Measurements from ENCODE around the gene TRIM75.
"Not testable (repeated sequence)": the region's sequence is repeated elsewhere in the genome, so short reads cannot be mapped to it uniquely, and the experiment has no call there.

TRIM75 gene

GRCh38 chr4:165053645-165054044, at the start of gene TRIM75:
TRIM75 (plus strand) TSS chr4:165053866; CDS start chr4:165059148, 5,282 bp downstream.
- DNase-seq (ENCODE audit: low spot score) (no peak), FAIRE-seq (no peak)

DNA sequence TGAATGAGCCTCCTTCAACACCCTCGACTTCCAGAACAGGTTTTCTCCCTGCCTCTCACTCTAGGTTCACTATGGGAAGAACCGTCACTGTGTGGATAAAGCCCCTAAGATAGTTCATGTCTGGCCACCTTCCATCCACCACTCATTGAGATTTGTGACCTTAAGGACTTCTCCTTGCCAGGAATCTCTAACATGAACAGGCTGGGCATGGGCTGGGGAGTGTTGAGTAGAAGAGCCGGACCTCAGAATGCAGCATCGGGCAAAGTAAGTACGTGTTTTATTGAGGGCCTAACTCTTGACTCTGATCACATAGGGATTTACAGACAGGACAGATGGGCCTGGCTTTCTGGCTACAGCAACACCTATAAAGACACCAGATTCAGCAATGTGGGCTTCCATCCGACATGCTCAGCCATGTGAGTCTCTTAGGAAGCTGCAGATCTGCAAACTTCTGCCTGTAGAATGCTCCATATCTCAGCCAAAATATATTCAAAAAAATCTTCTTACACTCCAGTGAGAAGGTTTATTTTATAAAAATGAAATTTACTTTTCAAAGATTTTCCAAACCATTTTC, 48.2 kb upstream of the TRIM75 start:
- no peak for DNase-seq (ENCODE audit: low spot score)
- FAIRE-seq = no peak

GRCh38 chr4:165006456-165006855, 47.2 kb upstream of the TRIM75 start:
- DNase-seq (ENCODE audit: low spot score) (no peak), FAIRE-seq (no peak)

DNA sequence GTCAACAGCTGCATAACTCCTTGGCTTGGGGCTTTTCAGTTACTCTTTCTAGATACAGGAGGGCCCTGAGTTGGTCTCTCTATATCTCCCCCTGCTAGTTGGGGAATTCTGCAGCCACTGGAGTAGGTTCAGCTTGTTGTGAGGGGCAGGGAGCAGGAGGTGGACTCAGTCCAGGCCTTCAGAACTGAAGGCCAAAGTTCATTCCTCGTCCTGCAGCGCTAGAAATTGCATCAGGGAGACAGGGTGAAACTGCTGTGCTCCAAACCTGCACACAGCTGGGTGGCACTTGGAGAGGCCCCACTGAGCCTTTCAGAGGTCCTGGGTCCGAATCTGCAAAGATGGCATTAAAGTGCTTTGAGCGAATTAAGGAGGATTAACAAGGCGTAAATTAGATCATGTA, 46.8 kb upstream of the TRIM75 start:
- no peak for DNase-seq (ENCODE audit: low spot score)
- FAIRE-seq = no peak

DNA sequence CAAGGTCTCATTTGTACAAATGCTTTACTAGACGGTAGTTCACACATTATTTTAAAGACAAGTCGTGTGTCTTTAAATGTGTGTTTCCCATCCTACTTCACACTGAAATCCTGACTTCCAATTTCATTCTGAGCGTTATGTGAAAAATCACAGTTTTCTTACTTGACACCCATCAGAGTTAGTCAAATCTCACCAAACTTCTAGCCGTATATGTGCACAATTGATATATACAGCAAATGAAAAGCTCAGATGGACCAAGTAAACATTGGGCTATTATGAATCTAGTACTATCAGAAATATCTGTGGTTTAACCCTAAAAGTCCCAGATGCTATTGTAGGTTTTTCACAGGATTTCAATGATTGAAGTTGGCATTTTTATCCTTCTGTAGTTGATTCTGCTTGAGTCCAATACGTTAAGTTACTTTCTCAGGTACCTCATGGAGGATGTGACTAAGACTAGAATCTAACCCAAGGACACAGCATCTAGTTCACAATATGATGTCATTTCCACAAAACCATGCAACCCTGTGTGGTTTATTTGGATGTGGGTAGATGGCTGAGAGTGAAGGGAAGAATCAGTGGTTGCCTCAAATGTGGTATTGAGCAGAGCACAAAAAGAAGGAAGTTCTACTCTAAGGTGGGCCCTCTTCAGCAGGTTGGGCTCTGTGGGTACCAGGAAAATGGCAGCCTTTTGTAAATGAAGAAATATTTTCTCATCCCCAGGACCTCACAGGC, 44.0 kb upstream of the TRIM75 start:
- FAIRE-seq = no peak
- DNase-seq (ENCODE audit: low spot score) = no peak

DNA sequence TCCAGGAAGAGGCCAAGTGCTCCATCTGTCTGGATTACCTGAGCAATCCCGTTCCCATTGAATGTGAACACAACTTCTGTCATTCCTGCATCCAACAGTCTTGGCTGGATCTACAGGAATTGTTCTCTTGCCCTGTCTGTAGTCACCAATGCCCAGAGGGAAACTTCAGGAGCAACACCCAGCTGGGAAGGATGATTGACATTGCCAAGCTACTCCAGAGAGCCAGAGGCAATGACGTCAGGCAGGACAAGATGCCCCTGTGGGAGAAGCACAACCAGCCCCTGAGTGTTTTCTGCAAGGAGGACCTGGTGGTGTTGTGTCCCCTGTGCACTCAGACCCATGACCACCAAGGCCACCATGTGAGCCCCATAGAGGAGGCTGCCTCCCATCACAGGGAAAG, 43.2 kb upstream of the TRIM75 start:
- FAIRE-seq (no peak), DNase-seq (ENCODE audit: low spot score) (no peak)

DNA sequence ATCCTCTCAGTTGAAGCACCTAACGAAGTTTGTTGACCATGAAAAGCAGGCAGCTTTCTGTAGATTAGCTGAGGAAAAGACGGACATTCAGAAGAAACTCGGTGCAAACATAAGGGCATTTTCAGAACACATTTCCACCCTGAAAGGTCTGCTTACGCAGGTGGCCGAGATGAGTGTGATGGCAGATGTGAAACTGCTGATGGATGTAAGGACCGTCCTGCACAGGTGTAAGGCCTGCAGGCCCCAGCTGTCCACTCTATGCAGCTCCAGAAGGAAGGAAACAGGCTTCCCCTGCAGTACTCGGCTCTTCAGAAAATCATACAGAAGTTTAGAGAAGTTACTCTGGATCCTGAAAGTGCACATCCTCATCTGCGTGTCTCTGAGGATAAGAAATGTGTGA, 42.7 kb upstream of the TRIM75 start:
- DNase-seq (ENCODE audit: low spot score) = no peak
- FAIRE-seq = no peak

DNA sequence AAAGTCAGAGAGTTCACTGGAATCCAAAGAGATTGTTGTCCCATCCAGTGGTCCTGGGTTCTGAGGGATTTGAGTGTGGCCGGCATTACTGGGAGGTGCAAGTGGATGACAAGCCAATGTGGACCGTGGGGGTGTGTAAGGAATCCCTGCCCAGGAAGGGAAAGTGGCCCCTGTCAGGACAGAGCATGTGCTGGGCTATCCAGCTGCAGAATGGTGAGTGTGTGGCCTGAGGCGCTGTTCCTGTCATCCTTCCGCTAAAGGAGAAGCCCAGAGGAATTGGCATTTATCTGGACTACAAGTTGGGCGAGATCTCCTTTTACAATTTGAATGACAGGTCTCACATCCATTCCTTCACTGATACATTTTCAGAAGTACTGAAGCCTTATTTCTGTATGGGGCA, 42.3 kb upstream of the TRIM75 start:
- DNase-seq (ENCODE audit: low spot score) (no peak), FAIRE-seq (no peak)

DNA sequence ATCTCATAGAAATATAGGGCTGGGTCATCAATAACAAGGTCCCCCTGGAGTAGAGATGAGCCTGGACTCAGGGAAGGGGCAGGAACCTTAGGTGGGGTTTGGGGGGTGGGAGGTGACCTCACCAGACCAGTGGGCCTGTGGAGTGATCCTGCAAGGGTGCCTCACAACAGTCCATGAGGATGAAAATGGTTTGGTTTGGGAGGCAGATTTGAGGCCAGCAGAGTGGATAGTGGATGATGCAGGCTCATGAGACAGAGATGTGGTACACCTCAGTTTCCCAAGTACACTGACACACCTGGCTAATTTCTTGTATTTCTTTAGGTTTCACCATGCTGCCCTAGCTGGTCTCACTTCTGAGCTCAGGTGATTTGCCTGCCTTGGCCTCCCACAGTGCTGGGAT, 40.0 kb upstream of the TRIM75 start:
- no peak for DNase-seq (ENCODE audit: low spot score)
- no peak for FAIRE-seq

DNA sequence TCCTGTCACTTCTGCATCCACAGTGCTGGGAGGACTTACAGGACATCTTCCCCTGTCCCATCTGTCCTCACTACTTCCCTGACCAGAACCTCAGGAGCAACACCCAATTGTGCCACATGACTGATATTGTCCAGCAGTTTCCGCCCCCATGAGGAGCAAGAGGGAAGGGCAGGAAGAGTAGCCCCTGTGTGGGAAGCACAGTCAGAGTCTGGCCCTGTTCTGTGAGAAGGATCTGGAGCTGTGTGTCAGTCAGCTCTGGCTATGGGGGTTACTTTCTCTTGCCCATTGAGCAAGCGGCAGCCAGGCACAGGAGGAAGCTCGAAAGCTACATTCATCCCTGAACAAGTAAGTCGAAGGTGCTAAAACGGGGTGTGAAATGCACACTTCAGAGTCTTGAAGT, 36.7 kb upstream of the TRIM75 start:
- DNase-seq (ENCODE audit: low spot score) (no peak), FAIRE-seq (no peak)

GRCh38 chr4:165019995-165020394, 33.7 kb upstream of the TRIM75 start:
- FAIRE-seq = not testable (repeated sequence)

GRCh38 chr4:165025782-165026181, 27.9 kb upstream of the TRIM75 start:
- FAIRE-seq; DNase-seq (ENCODE audit: low spot score): not testable (repeated sequence)

More at GRCh38 chr4:165019995-165020394, 33.7 kb upstream of the TRIM75 start:
- not testable (repeated sequence) for DNase-seq (ENCODE audit: low spot score)

DNA sequence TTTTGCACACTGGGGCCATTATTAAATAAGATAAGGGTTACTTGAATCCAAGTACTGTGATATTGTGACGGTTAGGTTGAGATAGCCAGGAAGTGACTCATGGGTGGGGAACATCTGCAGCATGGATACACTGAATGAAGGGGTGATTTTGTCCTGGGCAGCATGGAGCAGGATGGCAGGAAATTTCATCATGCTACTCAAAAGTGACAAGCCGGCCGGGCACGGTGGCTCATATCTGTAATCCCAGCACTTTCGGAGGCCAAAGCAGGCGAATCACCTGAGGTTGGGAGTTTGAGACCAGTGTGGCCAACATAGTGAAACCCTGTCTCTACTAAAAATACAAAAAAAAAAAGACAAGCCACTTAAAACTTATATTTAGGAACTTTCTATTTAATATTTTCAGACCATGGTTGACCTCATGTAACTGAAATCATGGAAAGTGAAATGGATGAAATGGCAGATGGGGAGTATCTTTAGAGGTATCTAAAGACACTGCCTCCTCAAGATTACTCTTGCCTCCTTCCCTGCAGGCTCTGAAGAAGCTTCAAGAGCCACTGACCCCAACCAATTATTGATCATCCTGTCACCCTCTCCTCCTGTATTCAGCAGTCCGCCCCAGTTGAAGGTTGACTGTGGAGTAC, 25.8 kb upstream of the TRIM75 start:
- no peak for FAIRE-seq
- peak; percentile 21 for DNase-seq (ENCODE audit: low spot score)

GRCh38 chr4:165031436-165032211, 22.0 kb upstream of the TRIM75 start, which contains the start of gene TRIM60:
TRIM60 (plus strand) TSS chr4:165031999; CDS start chr4:165040073, 8,074 bp downstream.
- DNase-seq (ENCODE audit: low spot score) (no peak), FAIRE-seq (no peak)

DNA sequence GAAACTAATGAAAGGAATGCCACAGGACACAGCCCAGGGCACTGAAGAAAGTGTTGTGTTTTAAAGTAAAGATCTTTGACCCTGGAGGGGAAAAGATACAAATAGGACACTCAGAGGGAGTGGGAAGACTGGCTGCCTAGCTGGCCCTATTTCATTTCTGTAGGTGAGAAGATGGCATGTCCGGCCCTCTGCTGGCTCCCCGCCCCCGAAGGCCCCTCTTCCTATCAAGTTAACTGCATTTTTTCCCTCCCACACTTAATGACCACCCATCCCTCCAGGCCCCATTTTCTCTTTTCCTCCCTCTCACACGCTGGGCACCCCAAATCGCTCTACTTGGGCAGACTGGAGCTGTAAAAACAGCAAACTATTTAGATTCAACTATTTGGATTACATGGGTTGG, 5.5 kb upstream of the TRIM75 start:
- FAIRE-seq = no peak

GRCh38 chr4:165052627-165053026, 1.0 kb upstream of the TRIM75 start:
- FAIRE-seq (no peak), DNase-seq (ENCODE audit: low spot score) (no peak)

More for the DNA sequence above, 5.5 kb upstream of the TRIM75 start:
- DNase-seq (ENCODE audit: low spot score) = no peak

DNA sequence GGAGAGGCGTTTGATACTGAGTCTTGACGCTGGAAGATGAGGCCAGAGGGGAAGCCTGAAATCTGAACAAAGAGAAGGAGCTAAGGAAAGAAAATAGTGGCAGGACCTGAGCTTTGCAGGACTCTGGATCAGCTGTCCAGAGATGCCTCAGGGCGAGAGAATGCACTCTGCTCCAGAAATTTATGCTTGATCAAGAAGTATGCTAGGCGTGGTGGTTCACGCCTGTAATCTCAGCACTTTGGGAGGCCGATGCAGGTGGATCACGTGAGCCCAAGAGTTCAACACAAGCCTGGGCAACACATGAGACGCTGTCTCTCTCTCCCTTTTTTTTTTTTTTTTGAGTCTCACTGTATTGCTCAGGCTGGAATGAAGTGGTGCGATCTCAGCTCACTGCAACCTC, 1.9 kb downstream of the TRIM75 start:
- DNase-seq (ENCODE audit: low spot score) = no peak
- no peak for FAIRE-seq

DNA sequence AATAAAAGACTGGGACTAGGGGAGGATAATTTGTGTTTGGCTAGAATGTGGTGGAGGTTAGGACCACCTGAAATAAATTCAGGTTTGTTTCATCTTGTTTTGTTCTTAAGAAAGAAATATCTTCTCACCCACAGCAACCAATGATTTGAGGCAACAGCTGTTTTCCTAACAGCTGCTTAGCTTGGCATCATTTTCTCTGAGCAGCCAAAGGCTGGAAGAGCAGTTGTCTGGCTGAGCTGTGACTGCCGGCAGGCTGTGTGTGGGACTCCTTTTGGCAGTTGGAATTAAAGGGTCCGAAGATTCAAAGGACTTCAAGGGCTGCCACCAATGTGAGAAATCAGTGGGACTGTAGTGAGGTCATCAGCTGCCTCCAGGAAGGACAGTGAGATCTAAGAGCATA, 5.0 kb downstream of the TRIM75 start:
- DNase-seq (ENCODE audit: low spot score) = no peak
- no peak for FAIRE-seq

DNA sequence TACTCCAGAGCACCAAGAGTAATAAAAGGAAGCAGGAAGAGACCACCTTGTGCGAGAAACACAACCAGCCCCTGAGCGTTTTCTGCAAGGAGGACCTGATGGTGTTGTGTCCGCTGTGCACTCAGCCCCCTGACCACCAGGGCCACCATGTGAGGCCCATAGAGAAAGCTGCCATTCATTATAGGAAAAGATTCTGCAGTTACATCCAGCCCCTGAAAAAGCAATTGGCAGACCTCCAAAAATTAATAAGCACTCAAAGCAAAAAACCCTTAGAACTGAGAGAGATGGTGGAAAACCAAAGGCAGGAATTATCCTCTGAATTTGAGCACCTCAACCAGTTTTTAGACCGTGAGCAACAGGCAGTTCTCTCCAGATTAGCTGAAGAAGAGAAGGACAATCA, 5.7 kb downstream of the TRIM75 start:
- no peak for DNase-seq (ENCODE audit: low spot score)
- no peak for FAIRE-seq

DNA sequence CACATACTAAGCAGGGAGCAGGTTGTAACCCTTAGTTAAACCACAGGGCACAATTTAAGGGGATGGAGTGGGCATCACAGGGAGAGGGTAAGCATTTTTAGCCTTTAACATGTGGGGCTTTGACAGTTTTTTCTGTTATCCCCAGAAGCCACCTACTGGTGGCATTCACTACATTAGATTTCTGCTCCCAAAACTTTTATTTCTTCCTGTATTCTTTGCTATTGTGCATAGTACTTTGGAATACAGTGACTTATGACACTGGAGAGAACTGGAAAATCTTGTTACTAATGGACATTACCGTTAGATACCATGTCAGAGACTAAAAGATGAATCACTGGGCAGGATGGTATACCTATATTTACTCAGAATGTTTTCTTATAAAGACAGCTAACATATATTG, 7.3 kb downstream of the TRIM75 start:
- DNase-seq (ENCODE audit: low spot score) = no peak
- FAIRE-seq = no peak

DNA sequence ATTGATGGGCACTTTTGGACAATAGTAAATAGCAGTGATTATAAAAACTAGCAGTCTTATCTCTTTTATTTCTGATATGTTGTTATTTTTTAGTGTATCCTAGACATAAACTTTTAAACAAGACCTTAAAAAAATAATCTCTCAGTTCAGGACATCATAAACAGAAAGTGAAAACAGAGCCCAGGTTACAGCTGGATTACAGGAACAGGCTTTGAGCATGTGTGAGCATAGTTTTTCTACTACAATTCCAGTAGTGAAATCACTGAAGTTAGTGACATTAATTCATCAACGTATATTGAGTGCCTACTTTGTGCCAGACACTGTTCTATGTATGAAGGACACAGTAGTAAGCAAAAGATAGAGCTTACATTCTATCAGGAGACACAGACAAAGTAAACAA, 16.9 kb downstream of the TRIM75 start:
- DNase-seq (ENCODE audit: low spot score) = no peak
- FAIRE-seq = no peak

- FAIRE-seq; DNase-seq (ENCODE audit: low spot score): not testable (repeated sequence)
Observed at GRCh38 chr4:165073346-165073745, 19.7 kb downstream of the TRIM75 start.

All from urothelium cell line (cell line).